DND-41 (cell line): ENCODE measurements around the gene OIP5.

Source experiments
- CTCF ChIP-seq: IDR thresholded peaks from 2 replicates; pipeline ENCODE4 v1.5.1; 2012; ENCODE audit warnings: borderline replicate concordance, low read length, moderate library complexity, mild to moderate bottlenecking; ENCODE audit not compliant: poor library complexity, severe bottlenecking; ENCODE audit errors: extremely low read depth
- EZH2 ChIP-seq: IDR thresholded peaks from 3 replicates; pipeline ENCODE4 v1.6.1; 2012; ENCODE audit warnings: borderline replicate concordance, low read depth, mild to moderate bottlenecking, moderate library complexity, low read length, inconsistent platforms; ENCODE audit not compliant: severe bottlenecking

GRCh38 chr15:41334293-41335120 is 2.1 kb upstream of the OIP5 start:
- TF ChIP-seq EZH2 (no peak), CTCF (no peak)
